ENCODE data around the gene KRT40.

- TF ChIP-seq FOXA2 (IDR thresholded peaks at IDR 0.05): no peak
- TF ChIP-seq RAD21 (IDR thresholded peaks at IDR 0.05): no peak
- no peak for TF ChIP-seq CTCF (IDR thresholded peaks at IDR 0.05; ENCODE audit: low read depth, low read length, missing input control)
- TF ChIP-seq REST (IDR thresholded peaks at IDR 0.05): no peak
- TF ChIP-seq MAX (IDR thresholded peaks at IDR 0.05): no peak
- no peak for TF ChIP-seq YY1 (IDR thresholded peaks at IDR 0.05)
Observed at GRCh38 chr17:40952154-40952553, 32.0 kb downstream of the KRT40 start.

All from liver (tissue), 3 donors.